Epithelial cell of prostate (primary cell): ENCODE data around the gene CENPW.
A peak's percentile ranks its signal among the peaks of the same experiment; 100 is the strongest.

ENCODE experiments used
- DNase-seq: peaks from one replicate; pipeline ENCODE4 v3.0.0-alpha.2; 2011; ENCODE audit warnings: low read depth, low spot score
- H3K27ac ChIP-seq: fragments of 450-650 bp; 2 replicates; pipeline ENCODE4 v1.5.1; 2017; ENCODE audit warnings: mild to moderate bottlenecking

CENPW gene

GRCh38 chr6:126339796-126340609 is at the start of gene CENPW:
Gene CENPW, plus strand, starts transcription at chr6:126340115. Its CDS starts 159 bp downstream, at chr6:126340274.
- DNase-seq = peak; percentile 48
- peak within 1 kb of the TSS; percentile 18 for H3K27ac ChIP-seq

GRCh38 chr6:126293891-126294524 is 45.9 kb upstream of the CENPW start:
- no peak overlapping the region for H3K27ac ChIP-seq

GRCh38 chr6:126300126-126300525 is 39.8 kb upstream of the CENPW start:
- H3K27ac ChIP-seq = no peak overlapping the region
- DNase-seq = no peak

More at GRCh38 chr6:126293891-126294524, 45.9 kb upstream of the CENPW start:
- DNase-seq = no peak

GRCh38 chr6:126300735-126301134 is 39.2 kb upstream of the CENPW start:
- no peak overlapping the region for H3K27ac ChIP-seq
- no peak for DNase-seq

GRCh38 chr6:126302191-126302590 is 37.7 kb upstream of the CENPW start:
- DNase-seq = peak; percentile 76
- H3K27ac ChIP-seq = peak overlapping the region; percentile 66

- DNase-seq = peak; percentile 75
- no peak overlapping the region for H3K27ac ChIP-seq
Measured at GRCh38 chr6:126307849-126308248, 32.1 kb upstream of the CENPW start.

- DNase-seq = no peak
- H3K27ac ChIP-seq = no peak overlapping the region
Measured at GRCh38 chr6:126308362-126308761, 31.6 kb upstream of the CENPW start.

GRCh38 chr6:126312013-126312665 is 27.8 kb upstream of the CENPW start:
- DNase-seq = no peak
- H3K27ac ChIP-seq = no peak overlapping the region

- no peak for DNase-seq
- H3K27ac ChIP-seq = no peak overlapping the region
Measured at GRCh38 chr6:126313941-126314340, 26.0 kb upstream of the CENPW start.

- no peak for DNase-seq
- no peak overlapping the region for H3K27ac ChIP-seq
Measured at GRCh38 chr6:126318797-126319196, 21.1 kb upstream of the CENPW start.

- H3K27ac ChIP-seq = no peak overlapping the region
- no peak for DNase-seq
Measured at GRCh38 chr6:126333729-126334128, 6.2 kb upstream of the CENPW start.

- no peak for DNase-seq
- H3K27ac ChIP-seq = no peak overlapping the region
Measured at GRCh38 chr6:126335210-126335609, 4.7 kb upstream of the CENPW start.

GRCh38 chr6:126337323-126337722 is 2.6 kb upstream of the CENPW start:
- H3K27ac ChIP-seq = no peak overlapping the region

GRCh38 chr6:126341126-126341525 is 1.2 kb downstream of the CENPW start:
- H3K27ac ChIP-seq = no peak overlapping the region
- DNase-seq = no peak

More at GRCh38 chr6:126337323-126337722, 2.6 kb upstream of the CENPW start:
- peak; percentile 20 for DNase-seq

- no peak for DNase-seq
- H3K27ac ChIP-seq = no peak overlapping the region
Measured at GRCh38 chr6:126344181-126344580, 4.3 kb downstream of the CENPW start.

- no peak overlapping the region for H3K27ac ChIP-seq
- DNase-seq = no peak
Measured at GRCh38 chr6:126351960-126352359, 12.0 kb downstream of the CENPW start.

GRCh38 chr6:126352514-126352913 is 12.6 kb downstream of the CENPW start:
- DNase-seq = no peak
- H3K27ac ChIP-seq = no peak overlapping the region

GRCh38 chr6:126356526-126356925 is 16.6 kb downstream of the CENPW start:
- no peak for DNase-seq
- no peak overlapping the region for H3K27ac ChIP-seq

- no peak for DNase-seq
- no peak overlapping the region for H3K27ac ChIP-seq
Measured at GRCh38 chr6:126359936-126360537, 20.1 kb downstream of the CENPW start.

GRCh38 chr6:126361832-126362440 is 22.0 kb downstream of the CENPW start:
- H3K27ac ChIP-seq = no peak overlapping the region
- DNase-seq = no peak
